ENCODE data around the gene ADCY5.

DNA sequence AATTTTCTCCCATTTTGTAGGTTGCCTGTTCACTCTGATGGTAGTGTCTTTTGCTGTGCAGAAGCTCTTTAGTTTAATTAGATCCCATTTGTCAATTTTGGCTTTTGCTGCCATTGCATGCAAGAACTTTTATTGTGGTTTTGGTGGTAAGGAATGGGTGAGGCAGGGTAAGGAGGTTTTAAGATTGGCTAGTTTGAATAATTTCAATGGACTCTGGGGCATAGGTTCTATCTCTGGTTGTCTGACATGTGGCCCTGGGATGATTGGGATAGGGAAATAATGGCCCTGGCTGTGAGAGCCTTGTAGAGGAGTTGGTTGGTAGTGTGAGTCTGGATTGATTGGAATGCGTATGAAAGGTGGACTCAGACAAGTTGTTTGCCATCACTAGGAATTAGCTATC lies 209.1 kb downstream of the ADCY5 start:
- TF ChIP-seq POLR2A (IDR thresholded peaks at IDR 0.05; ENCODE audit: low read depth, low read length) (no peak), POLR2AphosphoS5 (IDR thresholded peaks at IDR 0.05; ENCODE audit: low read depth, low read length) (no peak), TAF1 (IDR thresholded peaks at IDR 0.05; ENCODE audit: borderline replicate concordance, low read depth, low read length) (no peak)

Measured in GM12892 (cell line).